Left lung (tissue), 10 donors: ENCODE measurements around the gene ZNF276. TPM values are rescaled to one million over a fixed set of nuclear protein-coding genes. Genes with fewer than 3 reads are reported as not detected.
"Not testable (repeated sequence)": the region's sequence is repeated elsewhere in the genome, so short reads cannot be mapped to it uniquely, and the experiment has no call there.

Experiments
- ATAC-seq: fragments of 200-7000 bp; cut with Tn5 transposase; one replicate; pipeline ENCODE4 v1.9.1; 2020; ENCODE audit warnings: moderate library complexity
- DNase-seq, 4 donors: peaks; one replicate each; pipeline ENCODE4 v3.0.0-alpha.2; 2013 to 2020
- H3K27ac ChIP-seq, 2 donors: fragments of 200-600 bp; sonication (generic) in 1 of 2; one replicate each; pipeline versions ENCODE4 v1.5.0 to v1.8.0; 2020 to 2021
- H3K27me3 ChIP-seq, 2 donors: fragments of 200-600 bp; sonication (generic) in 1 of 2; one replicate each; pipeline versions ENCODE4 v1.5.0 to v1.8.0; 2020 to 2021
- H3K36me3 ChIP-seq, 2 donors: fragments of 200-600 bp; sonication (generic) in 1 of 2; one replicate each; pipeline versions ENCODE4 v1.5.0 to v1.8.0; 2020 to 2021
- H3K4me1 ChIP-seq, 2 donors: fragments of 200-600 bp; one replicate each; pipeline ENCODE4 v1.8.0; 2021
- H3K4me3 ChIP-seq, 2 donors: fragments of 200-600 bp; sonication (generic) in 1 of 2; one replicate each; pipeline versions ENCODE4 v1.5.0 to v1.8.0; 2020 to 2021; ENCODE audit warnings: mild to moderate bottlenecking in 1 of 2
- H3K9me3 ChIP-seq, 2 donors: fragments of 200-600 bp; sonication (generic) in 1 of 2; one replicate each; pipeline versions ENCODE4 v1.5.0 to v1.8.0; 2020 to 2021
- intact Hi-C, 2 donors: fragments of 100-400 bp; cut with DNase I; formaldehyde crosslinking; loops; one replicate each; pipeline versions ENCODE4 v1.11.2 to v1.14.2; 2022
- polyA plus RNA-seq, 6 donors: library from polyadenylated mRNA; unstranded; fragments of 120-200 nt; gene quantifications; one replicate each; pipeline ENCODE4 v1.2.1, GENCODE V29; 2013; ENCODE audit not compliant: insufficient read length in 6 of 6
- total RNA-seq, 2 donors: library from RNA; stranded (reverse); fragmentation: NEBNext Ultra II Directional; extraction: Animal tissue kit (Norgen Biotek cat#: 25700); gene quantifications; one replicate each; pipeline ENCODE4 v1.2.1, GENCODE V29; 2021
- TF ChIP-seq, protein P1 (sequence below), 2 donors: fragments of 200-600 bp; sonication (generic) in 1 of 2; IDR thresholded peaks; one replicate each; pipeline versions ENCODE4 v1.5.0 to v1.8.0; 2021; ENCODE audit warnings: antibody characterized with exemption in 2 of 2
- donor health status: DM: no; HTN: yes; CAD: no.
- donor health status: DM: no; HTN: no; CAD: no.

ZNF276 gene
- total and polyA plus RNA-seq, 8 donors = 22.1 to 45.2 (median 32.7) TPM

DNA sequence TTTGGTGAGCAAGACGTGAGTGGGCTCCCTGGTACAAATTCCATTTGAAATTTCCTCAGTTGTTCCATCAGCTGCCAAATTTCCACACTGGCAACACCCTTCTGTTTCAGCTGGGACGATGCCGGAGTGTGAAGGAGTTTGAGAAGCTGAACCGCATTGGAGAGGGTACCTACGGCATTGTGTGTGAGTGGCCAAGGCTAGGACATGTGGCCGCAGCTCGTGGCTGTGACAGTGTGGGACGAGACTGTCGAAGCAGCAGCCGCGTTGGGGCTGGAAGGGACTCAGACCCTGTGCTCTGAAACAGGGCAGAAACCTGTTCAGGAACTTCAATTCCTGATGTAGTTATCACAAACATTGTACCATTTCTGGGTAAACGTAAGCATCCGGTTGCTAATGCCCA, 32.2 kb upstream of the ZNF276 start:
- ATAC-seq (no peak), DNase-seq (peak in 1 of 4 donors; percentile 46)
- Histone ChIP-seq H3K27me3 (no peaks in the 10 kb centered on the region), H3K9me3 (no peaks in the 10 kb centered on the region), H3K36me3 (peaks cover 0 to 49% of the 10 kb centered on the region in 2 donors), H3K27ac (no peak overlapping the region), H3K4me3 (no peak overlapping the region), H3K4me1 (peaks cover 8 to 13% of the 10 kb centered on the region in 2 donors)
- intact Hi-C loops = loop anchor here in 1 of 2 donors (10.0 kb wide), 1 partner anchor 56 kb away; no protein-coding TSS in a partner anchor
- TF ChIP-seq, protein P1, sequence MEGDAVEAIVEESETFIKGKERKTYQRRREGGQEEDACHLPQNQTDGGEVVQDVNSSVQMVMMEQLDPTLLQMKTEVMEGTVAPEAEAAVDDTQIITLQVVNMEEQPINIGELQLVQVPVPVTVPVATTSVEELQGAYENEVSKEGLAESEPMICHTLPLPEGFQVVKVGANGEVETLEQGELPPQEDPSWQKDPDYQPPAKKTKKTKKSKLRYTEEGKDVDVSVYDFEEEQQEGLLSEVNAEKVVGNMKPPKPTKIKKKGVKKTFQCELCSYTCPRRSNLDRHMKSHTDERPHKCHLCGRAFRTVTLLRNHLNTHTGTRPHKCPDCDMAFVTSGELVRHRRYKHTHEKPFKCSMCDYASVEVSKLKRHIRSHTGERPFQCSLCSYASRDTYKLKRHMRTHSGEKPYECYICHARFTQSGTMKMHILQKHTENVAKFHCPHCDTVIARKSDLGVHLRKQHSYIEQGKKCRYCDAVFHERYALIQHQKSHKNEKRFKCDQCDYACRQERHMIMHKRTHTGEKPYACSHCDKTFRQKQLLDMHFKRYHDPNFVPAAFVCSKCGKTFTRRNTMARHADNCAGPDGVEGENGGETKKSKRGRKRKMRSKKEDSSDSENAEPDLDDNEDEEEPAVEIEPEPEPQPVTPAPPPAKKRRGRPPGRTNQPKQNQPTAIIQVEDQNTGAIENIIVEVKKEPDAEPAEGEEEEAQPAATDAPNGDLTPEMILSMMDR (IDR thresholded peaks at IDR 0.05) = no peak

DNA sequence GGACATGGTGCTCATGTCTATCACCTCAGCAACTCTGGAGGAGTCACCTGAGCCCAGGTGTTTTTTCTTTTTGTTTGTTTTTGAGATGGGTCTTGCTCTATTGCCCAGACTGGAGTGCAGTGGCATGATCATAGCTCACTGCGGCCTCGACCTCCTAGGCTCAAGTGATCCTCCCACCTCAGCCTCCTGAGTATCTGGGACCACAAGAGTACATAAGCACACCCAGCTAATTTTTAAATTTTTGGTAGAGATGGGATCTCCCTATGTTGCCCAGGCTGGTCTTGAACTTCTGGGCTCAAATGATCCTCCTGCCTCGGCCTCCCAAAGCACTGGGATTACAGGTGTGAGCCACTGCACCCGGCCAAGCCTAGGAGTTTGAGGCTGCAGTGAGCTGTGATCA, 31.7 kb upstream of the ZNF276 start:
- intact Hi-C loops = loop anchor here in 1 of 2 donors (10.0 kb wide), 1 partner anchor 55 kb away; no protein-coding TSS in a partner anchor
- not testable (repeated sequence) for H3K9me3 ChIP-seq, H3K4me3 ChIP-seq, H3K27me3 ChIP-seq, ATAC-seq, H3K27ac ChIP-seq
- peaks cover 0 to 54% of the 10 kb centered on the region in 2 donors for H3K36me3 ChIP-seq
- H3K4me1 ChIP-seq = peaks cover 8 to 13% of the 10 kb centered on the region in 2 donors
- DNase-seq = peak in 1 of 4 donors; percentile 4

DNA sequence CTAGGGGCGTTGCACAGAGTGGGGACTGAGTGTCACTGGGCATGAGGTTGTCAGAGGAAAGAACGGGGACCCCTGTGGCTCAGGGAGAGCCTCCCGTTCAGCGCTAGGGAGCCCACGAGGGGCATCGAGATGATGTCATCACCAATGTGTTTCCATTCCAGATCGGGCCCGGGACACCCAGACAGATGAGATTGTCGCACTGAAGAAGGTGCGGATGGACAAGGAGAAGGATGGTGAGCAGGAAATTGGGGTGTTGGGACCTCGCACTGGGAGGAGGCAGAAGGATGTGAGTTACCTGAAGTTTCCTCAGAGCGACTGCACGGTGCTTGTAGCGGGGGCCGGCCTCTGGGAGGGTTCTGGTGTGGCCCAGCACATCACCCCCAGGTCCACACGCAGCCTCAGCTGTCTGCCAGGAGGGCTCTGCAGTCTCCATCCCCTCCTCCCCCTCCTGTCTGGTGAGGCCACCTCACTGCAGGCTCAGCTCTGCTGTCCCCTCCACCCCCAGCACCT, 30.9 kb upstream of the ZNF276 start:
- Histone ChIP-seq H3K36me3 (peaks cover 0 to 62% of the 10 kb centered on the region in 2 donors), H3K27me3 (no peaks in the 10 kb centered on the region), H3K27ac (no peak overlapping the region), H3K9me3 (no peaks in the 10 kb centered on the region), H3K4me1 (peaks cover 8 to 13% of the 10 kb centered on the region in 2 donors), H3K4me3 (no peak overlapping the region)
- intact Hi-C loops = no loop called here
- TF ChIP-seq, protein P1 (IDR thresholded peaks at IDR 0.05) = no peak
- DNase-seq (peak in 1 of 4 donors; percentile 55), ATAC-seq (no peak)

DNA sequence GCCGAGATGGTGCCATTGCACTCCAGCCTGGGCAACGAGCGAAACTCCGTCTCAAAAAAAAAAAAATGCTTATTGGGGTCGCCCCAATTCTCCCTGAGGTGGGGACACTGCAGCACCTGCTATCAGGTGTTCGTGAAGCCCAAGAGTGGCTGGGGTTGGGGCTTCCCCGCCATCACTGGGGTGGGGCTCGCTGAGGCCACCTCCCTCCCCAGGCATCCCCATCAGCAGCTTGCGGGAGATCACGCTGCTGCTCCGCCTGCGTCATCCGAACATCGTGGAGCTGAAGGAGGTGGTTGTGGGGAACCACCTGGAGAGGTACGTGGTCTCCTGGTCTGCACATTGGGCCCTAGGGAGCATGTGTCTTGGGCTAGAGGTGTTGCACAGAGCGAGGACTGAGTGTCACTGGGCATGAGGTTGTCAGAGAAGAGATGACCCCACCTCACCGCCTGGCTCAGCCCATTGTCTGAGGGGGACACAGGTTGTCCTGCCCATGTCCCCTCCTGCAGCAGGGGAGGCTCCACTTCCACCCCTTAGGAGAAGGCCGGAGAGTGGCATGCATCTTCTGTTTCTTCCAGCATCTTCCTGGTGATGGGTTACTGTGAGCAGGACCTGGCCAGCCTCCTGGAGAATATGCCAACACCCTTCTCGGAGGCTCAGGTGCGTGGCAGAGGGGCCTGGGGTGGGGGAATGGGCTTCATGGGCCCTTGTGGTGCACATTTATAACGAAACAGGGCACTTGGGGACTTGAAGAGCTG, 29.9 kb upstream of the ZNF276 start:
- DNase-seq (peak in 1 of 4 donors; percentile 49), ATAC-seq (no peak)
- TF ChIP-seq, protein P1 (IDR thresholded peaks at IDR 0.05) = no peak
- peaks cover 8 to 13% of the 10 kb centered on the region in 2 donors for H3K4me1 ChIP-seq
- H3K27me3 ChIP-seq = no peaks in the 10 kb centered on the region
- no peak overlapping the region for H3K27ac ChIP-seq
- no peaks in the 10 kb centered on the region for H3K9me3 ChIP-seq
- peaks cover 0 to 72% of the 10 kb centered on the region in 2 donors for H3K36me3 ChIP-seq
- no peak overlapping the region for H3K4me3 ChIP-seq
- intact Hi-C loops = no loop called here

DNA sequence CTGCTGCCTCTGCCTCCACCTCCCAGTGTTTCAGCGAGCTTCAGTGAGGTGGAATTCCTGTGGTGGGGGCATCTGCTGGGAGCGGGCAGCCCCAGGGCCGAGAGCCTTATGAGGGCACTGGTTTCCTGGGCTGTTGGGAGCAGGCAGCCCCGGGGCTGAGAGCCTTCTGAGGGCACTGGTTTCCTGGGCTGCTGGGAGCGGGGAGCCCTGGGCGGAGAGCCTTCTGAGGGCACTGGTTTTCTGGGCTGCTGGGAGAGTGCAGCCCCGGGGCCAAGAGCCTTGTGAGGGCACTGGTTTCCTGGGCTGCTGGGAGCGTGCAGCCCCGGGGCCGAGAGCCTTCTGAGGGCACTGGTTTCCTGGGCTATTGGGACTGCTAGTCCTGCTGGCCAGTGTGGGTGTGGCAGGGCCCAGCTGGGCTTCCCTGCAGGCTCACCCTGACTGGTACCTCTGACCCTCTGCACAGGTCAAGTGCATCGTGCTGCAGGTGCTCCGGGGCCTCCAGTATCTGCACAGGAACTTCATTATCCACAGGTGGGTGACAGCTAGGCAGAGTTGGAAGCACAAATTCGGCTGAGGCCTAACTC, 29.3 kb upstream of the ZNF276 start:
- Histone ChIP-seq H3K27ac (no peak overlapping the region), H3K36me3 (peaks cover 0 to 79% of the 10 kb centered on the region in 2 donors), H3K27me3 (no peaks in the 10 kb centered on the region), H3K4me1 (peaks cover 8 to 14% of the 10 kb centered on the region in 2 donors), H3K9me3 (no peaks in the 10 kb centered on the region), H3K4me3 (no peak overlapping the region)
- no peak for DNase-seq
- no peak for ATAC-seq
- TF ChIP-seq, protein P1 (IDR thresholded peaks at IDR 0.05) = no peak
- intact Hi-C loops = no loop called here
